Measurements from ENCODE around the gene SELENOK.

SELENOK gene

GRCh38 chr3:53846851-53847155 lies 44.9 kb downstream of the SELENOK start:
- no peak for DNase-seq (ENCODE audit: low read depth)
- H3K4me3 ChIP-seq (ENCODE audit: low read depth, low read length): no peak overlapping the region
- no peak for TF ChIP-seq CTCF (conservative IDR thresholded peaks at IDR 0.05; ENCODE audit: low read depth, low read length)

GRCh38 chr3:53846134-53846850 lies 45.4 kb downstream of the SELENOK start, which contains the start of the genes CHDH and IL17RB:
CHDH (minus strand) TSS chr3:53846419; CDS start chr3:53824008, 22,411 bp downstream.
IL17RB (plus strand) TSS chr3:53846568; CDS start chr3:53846589, 21 bp downstream.
- no peak for DNase-seq (ENCODE audit: low read depth)
- H3K4me3 ChIP-seq (ENCODE audit: low read depth, low read length): peak within 1 kb of the TSS; percentile 56
- no peak for TF ChIP-seq CTCF (conservative IDR thresholded peaks at IDR 0.05; ENCODE audit: low read depth, low read length)

GRCh38 chr3:53845881-53846133 lies 45.9 kb downstream of the SELENOK start:
- TF ChIP-seq CTCF (conservative IDR thresholded peaks at IDR 0.05; ENCODE audit: low read depth, low read length): no peak
- H3K4me3 ChIP-seq (ENCODE audit: low read depth, low read length): peak overlapping the region; percentile 56
- no peak for DNase-seq (ENCODE audit: low read depth)

- H3K4me3 ChIP-seq (ENCODE audit: low read depth, low read length): peak overlapping the region; percentile 56
- DNase-seq (ENCODE audit: low read depth): peak; percentile 41
- peak; percentile 46 for TF ChIP-seq CTCF (conservative IDR thresholded peaks at IDR 0.05; ENCODE audit: low read depth, low read length)
These were observed 46.4 kb downstream of the SELENOK start for GRCh38 chr3:53845103-53845880.

GRCh38 chr3:53844262-53845102 lies 47.2 kb downstream of the SELENOK start:
- no peak for DNase-seq (ENCODE audit: low read depth)
- no peak overlapping the region for H3K4me3 ChIP-seq (ENCODE audit: low read depth, low read length)
- no peak for TF ChIP-seq CTCF (conservative IDR thresholded peaks at IDR 0.05; ENCODE audit: low read depth, low read length)

- no peak for TF ChIP-seq CTCF (conservative IDR thresholded peaks at IDR 0.05; ENCODE audit: low read depth, low read length)
- H3K4me3 ChIP-seq (ENCODE audit: low read depth, low read length): no peak overlapping the region
These were observed 48.2 kb downstream of the SELENOK start for GRCh38 chr3:53843195-53844177.

More at GRCh38 chr3:53843195-53844177, 48.2 kb downstream of the SELENOK start:
- no peak for DNase-seq (ENCODE audit: low read depth)
